Muscle of leg (tissue), 11 donors: ENCODE measurements around the gene NDUFAF4. TPM values are rescaled to one million over a fixed set of nuclear protein-coding genes. Genes with fewer than 3 reads are reported as not detected.
A peak's percentile ranks its signal among the peaks of the same experiment; 100 is the strongest.
"Not testable (repeated sequence)": the region's sequence is repeated elsewhere in the genome, so short reads cannot be mapped to it uniquely, and the experiment has no call there.

ENCODE experiments used
- DNase-seq: peaks from one replicate; pipeline ENCODE4 v3.0.0; 2013
- H3K27ac ChIP-seq: one replicate; pipeline ENCODE4 v1.5.1; 2013; ENCODE audit warnings: mild to moderate bottlenecking, low read length, control low read depth
- H3K27me3 ChIP-seq: one replicate; pipeline ENCODE4 v1.6.1; 2013; ENCODE audit warnings: low read length; ENCODE audit not compliant: control insufficient read depth, insufficient read depth
- H3K36me3 ChIP-seq: one replicate; pipeline ENCODE4 v1.6.1; 2013; ENCODE audit warnings: low read length; ENCODE audit not compliant: control insufficient read depth, insufficient read depth
- H3K4me1 ChIP-seq: one replicate; pipeline ENCODE4 v1.6.1; 2013; ENCODE audit warnings: low read length; ENCODE audit not compliant: control insufficient read depth, insufficient read depth
- H3K4me3 ChIP-seq: one replicate; pipeline ENCODE4 v1.5.1; 2013; ENCODE audit warnings: low read length, control low read depth
- H3K9me3 ChIP-seq: replicated peaks from 2 replicates; pipeline ENCODE4 v1.6.1; 2013; ENCODE audit warnings: low read depth, low read length; ENCODE audit not compliant: control insufficient read depth
- WGBS: methylation state at CpG from one replicate; pipeline ENCODE4 v1.1.5; 2013; ENCODE audit warnings: missing lambda C conversion rate; ENCODE audit not compliant: insufficient coverage; 5-methylcytosine and 5-hydroxymethylcytosine counted together
- polyA plus RNA-seq, 8 donors: library from polyadenylated mRNA; unstranded; fragments of 120-200 nt; gene quantifications; one replicate each; pipeline versions ENCODE4 v1.2.1 to v1.2.3, GENCODE V29; 2013; ENCODE audit warnings: inconsistent platforms in 1 of 8, low replicate concordance in 1 of 8; ENCODE audit not compliant: insufficient read length in 8 of 8, insufficient read depth in 1 of 8
- total RNA-seq: library from RNA; stranded (reverse); fragments of 120-200 nt; gene quantifications from one replicate; pipeline ENCODE4 v1.2.4, GENCODE V29; 2013

NDUFAF4 gene
- total and polyA plus RNA-seq, 9 donors, result 26.8 to 33.7 (median 28.7) TPM

GRCh38 chr6:96907498-96907897 is 9.8 kb upstream of the NDUFAF4 start:
- no CpG with 5 or more reads among the region's 2 CpGs for WGBS
- DNase-seq, result no peak
- Histone ChIP-seq H3K4me3 (no peak overlapping the region), H3K36me3 (no peaks in the 10 kb centered on the region), H3K9me3 (no peaks in the 10 kb centered on the region), H3K27me3 (peaks cover 4% of the 10 kb centered on the region), H3K4me1 (no peaks in the 10 kb centered on the region), H3K27ac (no peak overlapping the region)

GRCh38 chr6:96900873-96901272 is 3.2 kb upstream of the NDUFAF4 start:
- Histone ChIP-seq H3K4me3 (no peak overlapping the region), H3K27ac (no peak overlapping the region), H3K9me3 (no peaks in the 10 kb centered on the region), H3K27me3 (no peaks in the 10 kb centered on the region), H3K4me1 (peaks cover 7% of the 10 kb centered on the region), H3K36me3 (peaks cover under 1% of the 10 kb centered on the region)
- WGBS, result no CpG with 5 or more reads among the region's 2 CpGs
- DNase-seq, result no peak

- Histone ChIP-seq H3K36me3 (peaks cover 3% of the 10 kb centered on the region), H3K4me1 (peaks cover 7% of the 10 kb centered on the region), H3K9me3 (no peaks in the 10 kb centered on the region), H3K27ac (no peak overlapping the region), H3K4me3 (no peak overlapping the region), H3K27me3 (no peaks in the 10 kb centered on the region)
- DNase-seq, result no peak
- no CpG with 5 or more reads among the region's 2 CpGs for WGBS
Observed at GRCh38 chr6:96899451-96899998, 1.8 kb upstream of the NDUFAF4 start.

- H3K9me3 ChIP-seq, result no peaks in the 10 kb centered on the region
- H3K27ac ChIP-seq, result peak overlapping the region; percentile 14
- H3K4me3 ChIP-seq, result no peak overlapping the region
- peak; percentile 66 for DNase-seq
- WGBS, result no CpG with 5 or more reads among the region's 3 CpGs
- H3K27me3 ChIP-seq, result no peaks in the 10 kb centered on the region
- H3K36me3 ChIP-seq, result peaks cover 6% of the 10 kb centered on the region
- peaks cover 7% of the 10 kb centered on the region for H3K4me1 ChIP-seq
Observed at GRCh38 chr6:96899019-96899418, 1.3 kb upstream of the NDUFAF4 start.

GRCh38 chr6:96898241-96898851 is 655 bp upstream of the NDUFAF4 start:
- Histone ChIP-seq H3K9me3 (no peaks in the 10 kb centered on the region), H3K27me3 (no peaks in the 10 kb centered on the region), H3K36me3 (peaks cover 6% of the 10 kb centered on the region), H3K4me3 (peak overlapping the region; percentile 79), H3K4me1 (peaks cover 7% of the 10 kb centered on the region), H3K27ac (peak overlapping the region; percentile 92)
- DNase-seq, result peak; percentile 38
- 0% methylated on average over 4 of the region's 10 CpGs for WGBS

- H3K9me3 ChIP-seq, result no peaks in the 10 kb centered on the region
- no peaks in the 10 kb centered on the region for H3K27me3 ChIP-seq
- no peak overlapping the region for H3K4me3 ChIP-seq
- no peaks in the 10 kb centered on the region for H3K4me1 ChIP-seq
- no peak for DNase-seq
- H3K27ac ChIP-seq, result no peak overlapping the region
- peaks cover 16% of the 10 kb centered on the region for H3K36me3 ChIP-seq
- no CpG with 5 or more reads among the region's 1 CpG for WGBS
Observed at GRCh38 chr6:96889146-96889545, 8.5 kb downstream of the NDUFAF4 start.

- 91% methylated on average over 3 of the region's 5 CpGs for WGBS
- H3K4me1 ChIP-seq, result no peaks in the 10 kb centered on the region
- no peak overlapping the region for H3K4me3 ChIP-seq
- H3K9me3 ChIP-seq, result no peaks in the 10 kb centered on the region
- H3K27ac ChIP-seq, result no peak overlapping the region
- DNase-seq, result no peak
- no peaks in the 10 kb centered on the region for H3K27me3 ChIP-seq
- H3K36me3 ChIP-seq, result peaks cover 15% of the 10 kb centered on the region
Observed at GRCh38 chr6:96888745-96889144, 8.9 kb downstream of the NDUFAF4 start.

GRCh38 chr6:96886519-96886918 is 11.2 kb downstream of the NDUFAF4 start:
- H3K27me3 ChIP-seq, result no peaks in the 10 kb centered on the region
- H3K9me3 ChIP-seq, result no peaks in the 10 kb centered on the region
- H3K4me1 ChIP-seq, result no peaks in the 10 kb centered on the region
- no CpG with 5 or more reads among the region's 1 CpG for WGBS
- H3K4me3 ChIP-seq, result no peak overlapping the region
- H3K36me3 ChIP-seq, result peaks cover 3% of the 10 kb centered on the region
- DNase-seq, result no peak
- H3K27ac ChIP-seq, result no peak overlapping the region

- 88% methylated on average over 3 of the region's 5 CpGs for WGBS
- H3K36me3 ChIP-seq, H3K9me3 ChIP-seq, DNase-seq, H3K4me3 ChIP-seq, H3K4me1 ChIP-seq, H3K27ac ChIP-seq, H3K27me3 ChIP-seq: not testable (repeated sequence)
Observed at GRCh38 chr6:96885187-96885631, 12.5 kb downstream of the NDUFAF4 start.

GRCh38 chr6:96878143-96878542 is 19.5 kb downstream of the NDUFAF4 start:
- Histone ChIP-seq H3K27me3 (no peaks in the 10 kb centered on the region), H3K9me3 (no peaks in the 10 kb centered on the region), H3K4me1 (no peaks in the 10 kb centered on the region), H3K4me3 (no peak overlapping the region), H3K27ac (no peak overlapping the region), H3K36me3 (no peaks in the 10 kb centered on the region)
- no peak for DNase-seq
